Measurements from ENCODE around the gene ALAD.

Gene ALAD

DNA sequence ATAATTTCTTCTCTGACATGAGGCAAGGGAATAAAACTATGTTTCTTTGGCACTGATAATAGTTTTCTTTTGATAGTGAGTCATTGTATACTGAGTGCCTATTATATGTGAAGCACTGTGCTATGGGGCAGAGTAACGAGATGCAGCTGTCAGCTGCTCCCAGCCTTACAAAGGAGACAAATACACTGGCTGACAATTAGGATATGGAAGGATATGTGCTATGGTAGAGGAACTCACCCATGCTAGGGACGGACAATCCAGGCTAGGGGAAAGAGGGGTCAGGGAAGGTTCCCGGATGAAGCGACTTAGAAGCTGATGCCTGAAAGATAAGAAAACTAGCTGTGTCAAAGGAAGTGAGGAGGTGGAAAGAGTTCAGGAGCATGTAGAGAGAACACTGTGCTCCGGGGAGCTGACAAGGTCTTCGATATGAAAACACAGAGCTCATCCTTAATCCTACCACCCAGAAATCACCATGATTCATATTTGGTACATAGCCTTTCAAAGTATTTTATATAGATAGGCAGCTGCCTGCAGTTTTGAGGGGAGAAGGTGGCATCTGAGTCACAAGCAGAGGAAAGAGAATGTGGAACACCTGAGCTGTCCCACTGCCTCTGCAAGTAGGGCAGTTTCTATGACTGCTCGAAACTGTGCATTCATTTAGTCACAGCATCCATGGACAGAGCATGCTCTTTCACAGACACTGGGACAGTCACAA lies 39.6 kb downstream of the ALAD start:
- TF ChIP-seq POLR2AphosphoS5 (IDR thresholded peaks at IDR 0.05; ENCODE audit: low read depth, low read length): no peak
- TF ChIP-seq TAF1 (IDR thresholded peaks at IDR 0.05; ENCODE audit: borderline replicate concordance, insufficient read depth, low read length): no peak
- TF ChIP-seq SIN3A (IDR thresholded peaks at IDR 0.05; ENCODE audit: borderline replicate concordance, insufficient read depth, low read length): no peak
- TF ChIP-seq, protein P1, sequence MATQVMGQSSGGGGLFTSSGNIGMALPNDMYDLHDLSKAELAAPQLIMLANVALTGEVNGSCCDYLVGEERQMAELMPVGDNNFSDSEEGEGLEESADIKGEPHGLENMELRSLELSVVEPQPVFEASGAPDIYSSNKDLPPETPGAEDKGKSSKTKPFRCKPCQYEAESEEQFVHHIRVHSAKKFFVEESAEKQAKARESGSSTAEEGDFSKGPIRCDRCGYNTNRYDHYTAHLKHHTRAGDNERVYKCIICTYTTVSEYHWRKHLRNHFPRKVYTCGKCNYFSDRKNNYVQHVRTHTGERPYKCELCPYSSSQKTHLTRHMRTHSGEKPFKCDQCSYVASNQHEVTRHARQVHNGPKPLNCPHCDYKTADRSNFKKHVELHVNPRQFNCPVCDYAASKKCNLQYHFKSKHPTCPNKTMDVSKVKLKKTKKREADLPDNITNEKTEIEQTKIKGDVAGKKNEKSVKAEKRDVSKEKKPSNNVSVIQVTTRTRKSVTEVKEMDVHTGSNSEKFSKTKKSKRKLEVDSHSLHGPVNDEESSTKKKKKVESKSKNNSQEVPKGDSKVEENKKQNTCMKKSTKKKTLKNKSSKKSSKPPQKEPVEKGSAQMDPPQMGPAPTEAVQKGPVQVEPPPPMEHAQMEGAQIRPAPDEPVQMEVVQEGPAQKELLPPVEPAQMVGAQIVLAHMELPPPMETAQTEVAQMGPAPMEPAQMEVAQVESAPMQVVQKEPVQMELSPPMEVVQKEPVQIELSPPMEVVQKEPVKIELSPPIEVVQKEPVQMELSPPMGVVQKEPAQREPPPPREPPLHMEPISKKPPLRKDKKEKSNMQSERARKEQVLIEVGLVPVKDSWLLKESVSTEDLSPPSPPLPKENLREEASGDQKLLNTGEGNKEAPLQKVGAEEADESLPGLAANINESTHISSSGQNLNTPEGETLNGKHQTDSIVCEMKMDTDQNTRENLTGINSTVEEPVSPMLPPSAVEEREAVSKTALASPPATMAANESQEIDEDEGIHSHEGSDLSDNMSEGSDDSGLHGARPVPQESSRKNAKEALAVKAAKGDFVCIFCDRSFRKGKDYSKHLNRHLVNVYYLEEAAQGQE (IDR thresholded peaks at IDR 0.05; ENCODE audit: insufficient read depth in 1 of 2, low read depth in 2 of 2, low read length in 2 of 2): no peak
- TF ChIP-seq FOXP2 (optimal IDR thresholded peaks at IDR 0.05; ENCODE audit: borderline replicate concordance, extremely low read depth, extremely low read length, insufficient read depth): no peak

DNA sequence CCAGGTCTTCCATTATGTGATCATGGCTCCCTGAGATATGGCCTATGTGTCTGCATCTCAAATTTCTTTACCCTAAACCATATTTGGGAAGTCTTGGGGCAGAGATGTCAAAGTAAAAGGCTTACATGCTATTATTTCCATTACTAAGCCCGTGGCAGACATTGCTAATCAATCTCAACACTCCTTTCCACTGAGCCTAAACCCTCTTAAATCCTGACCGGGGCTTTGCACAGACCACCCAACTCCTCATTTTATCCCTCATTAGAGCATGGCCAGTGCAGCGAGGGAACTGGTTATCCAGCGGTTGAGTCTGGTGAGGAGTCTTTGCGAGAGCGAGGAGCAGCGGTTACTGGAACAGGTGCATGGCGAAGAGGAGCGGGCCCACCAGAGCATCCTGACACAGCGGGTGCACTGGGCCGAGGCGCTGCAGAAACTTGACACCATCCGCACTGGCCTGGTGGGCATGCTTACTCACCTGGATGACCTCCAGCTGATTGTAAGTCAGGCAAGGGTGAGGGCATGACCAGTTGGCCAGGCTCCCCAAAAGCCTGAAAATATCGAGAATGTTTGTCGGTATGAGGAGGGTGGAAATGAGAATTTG lies 40.7 kb downstream of the ALAD start:
- TF ChIP-seq POLR2AphosphoS5 (IDR thresholded peaks at IDR 0.05; ENCODE audit: low read depth, low read length) (no peak), SIN3A (IDR thresholded peaks at IDR 0.05; ENCODE audit: borderline replicate concordance, insufficient read depth, low read length) (no peak), TAF1 (IDR thresholded peaks at IDR 0.05; ENCODE audit: borderline replicate concordance, insufficient read depth, low read length) (no peak), FOXP2 (optimal IDR thresholded peaks at IDR 0.05; ENCODE audit: borderline replicate concordance, extremely low read depth, extremely low read length, insufficient read depth) (no peak)
- TF ChIP-seq, protein P1 (IDR thresholded peaks at IDR 0.05; ENCODE audit: insufficient read depth in 1 of 2, low read depth in 2 of 2, low read length in 2 of 2): no peak

DNA sequence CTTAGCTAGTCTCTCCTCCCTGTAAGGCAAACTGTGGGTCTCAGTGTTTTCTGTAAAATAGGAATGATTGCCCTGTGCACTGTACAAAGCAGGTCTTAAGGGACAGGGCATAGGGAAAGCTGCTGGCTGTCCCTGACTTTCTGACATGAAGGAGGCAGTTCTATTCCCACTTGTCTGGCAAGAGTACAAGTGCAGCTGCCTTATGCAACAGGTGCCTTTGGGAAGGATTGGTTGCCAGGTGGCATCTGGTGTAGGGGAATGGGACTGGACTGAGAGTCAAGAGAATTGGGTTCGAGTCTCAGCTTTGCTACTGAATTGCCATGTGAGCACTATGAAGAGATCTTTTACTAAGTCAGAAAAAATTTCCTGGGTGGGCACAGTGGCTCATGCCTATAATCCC lies 41.7 kb downstream of the ALAD start:
- TF ChIP-seq FOXP2 (optimal IDR thresholded peaks at IDR 0.05; ENCODE audit: borderline replicate concordance, extremely low read depth, extremely low read length, insufficient read depth): no peak
- TF ChIP-seq POLR2AphosphoS5 (IDR thresholded peaks at IDR 0.05; ENCODE audit: low read depth, low read length): no peak
- no peak for TF ChIP-seq SIN3A (IDR thresholded peaks at IDR 0.05; ENCODE audit: borderline replicate concordance, insufficient read depth, low read length)
- TF ChIP-seq TAF1 (IDR thresholded peaks at IDR 0.05; ENCODE audit: borderline replicate concordance, insufficient read depth, low read length): no peak
- TF ChIP-seq, protein P1 (IDR thresholded peaks at IDR 0.05; ENCODE audit: insufficient read depth in 1 of 2, low read depth in 2 of 2, low read length in 2 of 2): no peak

DNA sequence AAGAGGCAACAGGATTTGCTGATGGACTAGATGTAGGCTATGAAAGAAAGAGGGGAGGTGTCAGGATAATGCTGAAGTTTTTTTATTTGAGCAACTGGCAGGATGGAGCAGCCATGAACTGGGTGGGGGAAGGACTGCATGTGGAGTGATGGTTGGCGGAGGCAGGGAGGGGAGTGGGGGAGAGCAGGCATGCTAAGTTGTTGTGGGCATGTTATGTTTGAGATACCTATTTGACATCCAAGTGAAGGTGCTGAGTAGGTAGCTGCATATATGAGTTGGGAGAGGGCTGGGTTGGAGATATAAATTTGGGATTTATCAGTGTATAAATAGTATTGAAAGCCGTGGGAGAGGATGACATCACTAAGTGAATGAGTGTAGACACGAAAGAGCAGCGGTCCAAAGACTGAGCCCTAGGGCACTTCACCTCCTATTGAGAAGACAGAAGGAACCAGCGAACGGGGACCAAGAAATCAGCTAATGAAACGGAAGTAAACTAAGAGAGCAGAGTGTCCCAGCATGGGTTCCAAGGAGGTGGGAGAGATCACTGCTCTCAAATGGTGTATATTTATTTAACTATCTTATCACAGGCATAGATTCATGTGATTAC lies 44.3 kb downstream of the ALAD start:
- TF ChIP-seq POLR2AphosphoS5 (IDR thresholded peaks at IDR 0.05; ENCODE audit: low read depth, low read length) (no peak), TAF1 (IDR thresholded peaks at IDR 0.05; ENCODE audit: borderline replicate concordance, insufficient read depth, low read length) (no peak)

DNA sequence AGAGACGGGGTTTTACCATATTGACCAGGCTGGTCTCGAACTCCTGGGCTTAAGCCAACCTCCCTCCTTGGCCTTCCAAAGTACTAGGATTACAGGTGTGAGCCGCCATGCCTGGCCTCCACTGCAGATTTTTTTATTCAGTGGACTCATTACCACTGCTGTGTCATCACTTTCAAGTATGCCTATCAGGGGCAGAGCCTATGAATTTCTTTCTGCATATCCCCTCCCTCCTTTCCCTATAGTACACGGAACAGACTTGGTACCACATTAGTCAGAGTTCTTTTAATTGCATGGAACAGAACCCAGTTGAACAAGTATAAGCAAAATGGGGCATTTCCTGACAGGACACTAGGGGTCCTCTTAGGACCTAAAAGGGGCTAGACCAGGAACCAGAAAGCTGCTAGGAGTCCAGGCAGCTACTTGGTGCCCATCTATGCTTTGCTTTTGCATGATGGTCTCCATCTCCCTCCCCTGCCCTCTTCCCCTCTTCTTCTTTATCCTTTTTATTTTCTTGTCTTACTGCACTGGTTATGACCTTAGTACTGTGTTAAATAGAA lies 46.0 kb downstream of the ALAD start:
- TF ChIP-seq TAF1 (IDR thresholded peaks at IDR 0.05; ENCODE audit: borderline replicate concordance, insufficient read depth, low read length) (no peak), POLR2AphosphoS5 (IDR thresholded peaks at IDR 0.05; ENCODE audit: low read depth, low read length) (no peak), FOXP2 (optimal IDR thresholded peaks at IDR 0.05; ENCODE audit: borderline replicate concordance, extremely low read depth, extremely low read length, insufficient read depth) (no peak), SIN3A (IDR thresholded peaks at IDR 0.05; ENCODE audit: borderline replicate concordance, insufficient read depth, low read length) (no peak)
- TF ChIP-seq, protein P1 (IDR thresholded peaks at IDR 0.05; ENCODE audit: insufficient read depth in 1 of 2, low read depth in 2 of 2, low read length in 2 of 2): no peak

Data from PFSK-1 (cell line).